NCI-H82 (cell line): ENCODE measurements around the gene PHAF1.

Experiments
- DNase-seq: peaks from one replicate; lab custom pipeline; 2025; lab: John Stamatoyannopoulos, UW

The PHAF1 gene

GRCh38 chr16:67109407-67110135 is at the start of gene PHAF1:
Gene PHAF1, plus strand, starts transcription at chr16:67109941. Its CDS starts 235 bp downstream, at chr16:67110176.
- DNase-seq = peak; percentile 90

DNA sequence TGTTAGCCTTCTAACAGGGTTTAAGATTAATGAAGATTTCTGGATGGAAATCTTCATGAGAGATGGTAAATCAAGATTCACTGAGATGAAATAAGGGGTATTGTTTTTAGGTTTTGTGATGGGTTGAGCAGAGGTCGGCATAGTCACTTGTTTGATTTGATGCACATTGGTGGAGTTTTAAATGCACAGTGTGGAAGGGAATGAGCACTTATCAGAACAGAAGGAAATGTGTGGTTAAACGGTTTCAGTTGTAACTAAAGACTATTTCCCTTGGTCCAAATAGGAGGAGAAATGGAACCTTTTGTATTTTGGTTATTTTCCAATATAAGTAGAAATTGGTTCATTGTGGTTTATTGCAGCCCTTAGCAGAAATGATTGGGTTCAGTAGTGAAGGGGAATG is 46.7 kb upstream of the PHAF1 start:
- no peak for DNase-seq

GRCh38 chr16:67068212-67068753 is 41.5 kb upstream of the PHAF1 start:
- no peak for DNase-seq

DNA sequence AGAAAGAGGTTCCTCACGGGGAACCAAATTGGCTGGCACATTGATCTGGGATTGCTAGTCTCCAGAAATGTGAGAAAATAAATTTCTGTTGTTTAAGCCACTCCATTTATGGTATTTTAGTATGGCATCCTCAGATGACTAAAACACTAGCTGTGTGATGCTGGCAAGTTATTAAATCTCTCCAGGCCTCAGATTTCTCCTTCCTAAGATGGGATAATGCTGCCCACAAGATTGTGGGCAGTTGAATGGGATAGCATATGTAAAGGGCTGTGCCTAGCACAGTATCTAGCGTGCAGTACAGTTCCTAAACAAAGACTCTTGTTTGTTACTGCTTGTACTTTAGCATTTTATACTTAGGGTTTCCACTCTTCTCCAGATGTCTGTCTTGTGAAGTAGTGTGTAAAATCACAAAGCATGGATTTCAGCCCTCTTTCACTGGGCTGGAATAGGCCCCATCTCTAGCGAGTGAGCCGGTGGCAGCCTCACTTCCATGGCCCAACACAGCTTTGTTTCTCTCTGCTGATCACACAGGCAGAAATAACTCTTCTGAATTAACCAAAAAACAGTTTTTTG is 38.2 kb upstream of the PHAF1 start:
- no peak for DNase-seq

- no peak for DNase-seq
Observed at GRCh38 chr16:67075331-67075730, 34.4 kb upstream of the PHAF1 start.

GRCh38 chr16:67077871-67078270 is 31.9 kb upstream of the PHAF1 start:
- no peak for DNase-seq

DNA sequence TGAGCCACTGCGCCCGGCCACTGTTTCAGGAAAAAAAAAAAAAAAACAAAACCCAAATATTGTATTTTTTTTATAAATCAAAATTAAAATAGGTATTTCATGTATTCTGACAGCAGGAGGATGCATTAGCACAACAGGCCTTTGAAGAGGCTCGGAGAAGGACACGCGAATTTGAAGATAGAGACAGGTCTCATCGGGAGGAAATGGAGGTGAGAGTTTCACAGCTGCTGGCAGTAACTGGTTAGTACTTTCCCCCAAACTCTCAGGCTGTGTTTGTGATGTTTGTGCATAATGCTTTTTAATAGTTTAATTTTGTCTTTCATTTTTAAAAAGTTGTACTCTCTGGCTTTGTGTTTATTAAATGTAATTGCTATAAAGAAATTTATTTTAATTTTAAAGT is 27.6 kb upstream of the PHAF1 start:
- no peak for DNase-seq

DNA sequence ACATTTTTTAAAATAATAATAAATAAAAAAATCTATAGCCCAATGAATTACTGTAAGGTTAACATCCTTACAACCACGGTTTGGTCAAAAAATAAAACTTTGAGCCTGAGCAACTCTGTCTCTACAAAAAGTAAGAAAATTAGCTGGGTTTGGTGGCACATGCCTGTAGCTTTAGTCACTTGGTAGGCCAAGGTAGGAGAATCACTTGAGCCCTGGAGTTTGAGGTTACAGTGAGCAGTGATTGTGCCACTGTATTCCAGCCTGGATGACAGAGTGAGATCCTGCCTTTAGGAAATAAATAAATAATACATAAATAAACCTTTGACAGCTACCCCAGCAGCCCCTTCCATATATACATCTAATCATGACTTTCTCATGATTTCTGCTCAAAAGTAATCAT is 26.9 kb upstream of the PHAF1 start:
- DNase-seq = no peak

- DNase-seq = no peak
Observed at GRCh38 chr16:67084345-67085028, 25.3 kb upstream of the PHAF1 start.

GRCh38 chr16:67086822-67087221 is 22.9 kb upstream of the PHAF1 start:
- DNase-seq = no peak

DNA sequence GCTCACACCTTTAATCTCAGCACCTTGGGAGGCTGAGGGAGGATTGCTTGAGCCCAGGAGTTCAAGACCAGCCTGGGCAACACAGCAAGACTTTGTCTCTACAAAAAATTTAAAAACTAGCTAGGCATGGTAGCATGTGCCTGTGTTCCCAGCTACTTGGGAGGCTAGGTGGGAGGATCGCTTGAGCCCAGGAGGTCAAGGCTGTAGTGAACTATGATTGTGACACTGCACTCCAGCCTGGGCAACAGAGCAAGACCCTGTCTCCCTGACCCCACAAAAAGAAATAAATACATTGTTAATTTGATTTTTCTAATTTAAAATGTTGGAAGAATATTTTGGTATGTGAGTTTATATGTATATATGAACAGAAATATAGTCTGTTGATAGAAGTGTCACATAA is 22.4 kb upstream of the PHAF1 start:
- no peak for DNase-seq

- no peak for DNase-seq
Observed at GRCh38 chr16:67087803-67088202, 21.9 kb upstream of the PHAF1 start.

DNA sequence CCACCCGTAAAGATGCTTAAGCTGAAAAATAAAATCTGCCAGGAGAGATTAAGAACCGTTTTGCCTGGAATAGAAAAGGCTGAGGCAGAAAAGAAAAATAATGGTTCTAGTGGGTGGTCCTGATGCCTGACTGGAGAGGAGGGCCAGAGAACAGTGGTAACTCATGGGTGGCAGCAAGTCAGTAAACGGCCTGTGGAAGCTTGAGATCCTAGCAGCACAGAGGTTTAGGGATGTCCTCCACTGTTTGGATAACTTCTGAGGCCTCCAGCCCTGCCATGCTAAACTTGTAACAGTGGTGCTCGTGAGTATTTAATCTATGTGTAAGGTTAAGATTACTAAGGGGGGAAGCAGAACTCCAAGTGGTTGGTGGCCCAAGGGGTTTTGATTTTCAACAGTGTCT is 21.2 kb upstream of the PHAF1 start:
- no peak for DNase-seq

GRCh38 chr16:67089101-67089500 is 20.6 kb upstream of the PHAF1 start:
- DNase-seq = no peak

DNA sequence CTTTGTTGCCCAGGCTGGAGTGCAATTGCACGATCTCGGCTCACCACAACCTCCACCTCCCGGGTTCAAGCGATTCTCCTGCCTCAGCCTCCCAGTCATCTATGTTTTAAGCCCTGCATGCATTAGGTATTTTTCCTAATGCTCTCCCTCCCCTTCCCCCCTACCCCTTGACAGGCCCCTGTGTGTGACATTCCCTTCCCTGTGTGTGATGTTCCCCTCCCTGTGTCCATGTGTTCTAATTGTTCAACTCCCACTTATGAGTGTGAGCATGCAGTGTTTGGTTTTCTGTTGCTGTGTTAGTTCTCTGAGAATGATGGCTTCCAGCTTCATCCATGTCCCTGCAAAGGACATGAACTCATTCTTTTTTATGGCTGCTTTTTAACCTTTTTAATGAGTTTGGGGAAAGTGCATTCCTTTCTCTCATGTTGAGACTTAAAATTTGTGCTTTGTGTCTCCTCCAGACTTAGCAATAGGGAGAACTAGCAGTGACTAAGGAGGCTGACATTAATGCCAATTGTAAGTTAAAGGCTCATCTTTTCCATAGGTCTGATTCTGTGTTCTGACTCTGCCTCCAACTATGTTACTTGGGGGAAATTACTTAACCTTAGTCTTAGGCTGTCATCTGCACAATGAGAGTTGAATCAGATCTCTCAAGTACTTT is 17.7 kb upstream of the PHAF1 start:
- DNase-seq = no peak

DNA sequence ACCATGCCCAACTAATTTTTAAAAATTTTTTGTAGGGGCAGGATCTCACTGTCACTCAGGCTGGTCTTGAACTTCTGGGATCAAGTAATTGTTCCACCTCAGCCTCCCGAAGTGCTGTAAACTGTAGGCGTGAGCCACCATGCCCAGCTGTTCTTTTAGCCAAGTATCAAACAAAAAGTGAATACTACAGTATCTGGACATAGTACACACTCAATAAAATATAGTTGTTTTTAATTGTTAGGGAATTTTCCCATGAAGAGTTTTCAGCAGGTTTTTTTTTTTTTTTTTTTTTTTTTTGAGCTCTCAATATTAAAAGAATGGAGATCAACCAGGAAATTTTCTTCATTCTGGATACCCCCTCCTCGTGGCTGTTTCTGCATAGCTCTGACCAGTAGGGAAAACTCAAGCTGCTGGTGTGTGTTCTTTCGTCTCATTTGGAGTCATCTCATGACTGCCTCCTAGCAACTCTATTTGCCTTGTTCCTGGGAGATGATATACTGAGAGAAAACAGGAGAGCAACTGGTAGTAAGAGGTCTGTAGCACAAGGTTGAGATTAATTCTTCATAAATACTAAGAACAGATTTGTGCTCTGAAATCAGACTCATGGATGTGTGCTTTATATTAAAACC is 16.5 kb upstream of the PHAF1 start:
- no peak for DNase-seq

DNA sequence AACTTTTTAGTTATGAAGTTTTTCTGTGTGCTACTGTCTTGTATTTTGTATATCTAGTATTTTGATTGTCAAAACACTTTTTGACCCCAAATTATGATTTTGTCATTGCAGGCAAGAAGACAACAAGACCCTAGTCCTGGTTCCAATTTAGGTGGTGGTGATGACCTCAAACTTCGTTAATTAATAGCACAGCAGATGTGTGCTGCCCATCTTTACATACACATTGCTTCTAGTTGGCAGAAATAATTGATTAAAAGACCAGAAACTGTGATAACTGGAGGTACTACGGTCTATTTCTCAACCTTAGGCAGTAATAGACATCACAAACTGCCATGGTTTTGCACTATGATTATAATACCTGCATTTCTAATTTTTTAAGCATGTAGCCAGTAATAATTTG is 11.1 kb upstream of the PHAF1 start:
- DNase-seq = no peak

DNA sequence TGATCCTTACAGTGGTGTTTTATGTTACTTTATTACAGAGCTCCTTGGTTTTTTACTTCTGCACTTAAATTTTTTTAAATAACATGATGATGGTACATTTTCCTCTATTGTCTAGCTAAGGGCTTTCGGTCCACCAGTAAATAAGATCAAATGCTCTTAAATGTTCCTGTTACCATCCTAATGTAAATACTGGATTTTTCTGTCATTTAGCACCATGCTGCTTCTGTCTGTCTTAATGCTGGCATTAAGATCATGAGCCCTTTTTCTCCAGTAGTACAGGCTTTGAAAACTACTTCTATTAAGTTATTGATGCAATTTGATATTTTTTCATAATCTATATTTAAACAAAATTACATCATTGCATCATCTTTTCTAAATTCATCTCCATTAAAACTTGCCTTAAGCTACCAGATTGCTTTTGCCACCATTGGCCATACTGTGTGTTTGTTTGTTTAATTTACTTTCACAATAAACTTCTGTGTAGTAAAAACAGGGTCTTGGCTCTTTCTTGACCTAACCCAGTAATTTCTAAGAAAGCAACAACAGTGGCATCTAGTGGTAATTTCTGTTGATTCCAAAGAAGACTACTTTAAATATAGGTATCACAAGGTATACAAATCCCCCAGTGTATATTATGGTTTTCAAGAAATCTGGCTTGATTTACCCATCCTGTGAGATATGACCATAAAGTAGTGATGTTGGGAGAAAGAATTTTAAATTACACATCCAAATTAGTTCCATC is 9.0 kb upstream of the PHAF1 start:
- DNase-seq = peak; percentile 22

DNA sequence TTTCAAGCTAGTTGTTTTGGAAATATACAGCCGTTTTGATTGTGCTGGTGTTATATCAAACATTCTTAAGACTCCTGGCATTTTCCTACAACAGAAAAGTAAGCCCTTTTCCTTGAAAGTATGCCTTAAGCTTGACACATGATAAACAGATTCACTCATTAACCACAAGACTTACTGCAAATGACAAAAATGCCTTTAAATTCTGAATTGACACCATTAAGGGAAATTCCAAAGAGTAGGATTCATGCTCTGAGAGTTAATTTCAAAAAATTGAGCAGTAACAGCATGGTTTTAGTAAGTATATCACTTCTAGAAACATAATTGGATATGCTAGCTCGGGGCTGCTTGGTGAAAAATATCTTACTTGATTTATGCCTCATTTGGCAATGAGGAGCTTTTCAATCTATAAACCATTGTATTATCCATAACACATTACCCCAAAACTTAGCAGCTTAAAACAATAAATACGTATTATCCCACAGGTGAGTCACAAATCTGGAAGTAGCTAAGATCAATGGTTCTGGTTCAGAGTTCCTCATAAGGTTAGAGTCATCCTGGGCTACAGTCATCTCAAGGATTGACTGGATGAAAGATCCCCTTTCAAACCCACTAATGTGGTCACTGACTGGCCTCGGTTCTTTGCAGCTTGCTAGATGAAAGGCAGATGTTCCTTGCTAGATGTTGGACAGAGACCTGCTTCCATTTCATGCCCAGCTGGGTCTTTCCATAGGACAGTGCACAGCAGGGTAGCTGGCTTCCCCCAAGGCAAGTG is 8.2 kb upstream of the PHAF1 start:
- no peak for DNase-seq

GRCh38 chr16:67104061-67104460 is 5.7 kb upstream of the PHAF1 start:
- peak; percentile 53 for DNase-seq

DNA sequence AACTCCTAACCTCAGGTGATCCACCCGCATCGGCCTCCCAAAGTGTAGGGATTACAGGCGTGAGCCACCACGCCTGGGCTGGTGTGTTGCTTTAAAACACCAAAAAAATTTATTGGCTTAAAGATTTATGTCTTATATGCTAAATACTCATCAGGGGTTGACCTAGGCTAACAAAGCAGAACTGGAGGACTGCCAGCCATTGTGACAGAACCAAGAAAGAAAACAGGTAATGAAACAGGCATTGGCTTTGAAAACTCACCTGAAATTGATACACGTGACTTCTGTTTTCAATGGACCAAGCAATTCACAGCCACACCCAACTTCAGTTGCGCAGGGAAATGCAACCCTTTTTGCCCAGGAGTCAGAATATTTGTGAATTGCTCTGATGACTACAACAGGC is 4.9 kb upstream of the PHAF1 start:
- no peak for DNase-seq
